KBM-7 (cell line): ENCODE results near the gene CPNE5.
A peak's percentile ranks its signal among the peaks of the same experiment; 100 is the strongest.

Experiments used
- DNase-seq: peaks from one replicate; pipeline ENCODE4 v3.0.0-alpha.2; 2015
- in situ Hi-C: fragments of 300-500 bp; cut with MboI; formaldehyde crosslinking; loops from 2 replicates; pipeline ENCODE4 v1.14.3; 2020; ENCODE audit warnings: low sequenced_read_pairs, low pct_unique_long_range_greater_than_20kb, mixed read lengths

The CPNE5 gene

DNA sequence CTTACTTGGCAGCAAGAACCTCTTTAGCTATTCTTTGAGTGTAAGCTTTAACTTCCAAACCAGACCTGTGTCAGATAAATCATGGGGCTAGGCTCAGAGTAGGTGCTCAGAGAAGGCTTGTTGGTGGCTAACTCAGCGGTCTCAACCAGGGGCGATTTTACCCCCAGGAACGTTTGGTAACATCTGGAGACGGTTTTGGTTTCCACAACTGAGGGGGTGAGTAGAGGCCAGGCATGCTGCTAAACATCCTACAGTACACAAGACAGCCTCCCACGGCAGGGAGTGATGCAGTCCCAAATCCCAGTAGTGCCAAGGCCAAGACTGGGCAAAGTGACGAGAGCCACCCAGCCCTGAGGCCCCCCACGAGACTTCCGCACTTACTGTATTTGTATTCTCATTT lies 82.5 kb downstream of the CPNE5 start:
- in situ Hi-C loops: loop anchor here (25.0 kb wide), 1 partner anchor 456 kb away; no protein-coding TSS in a partner anchor
- DNase-seq: no peak

- peak; percentile 43 for DNase-seq
- in situ Hi-C loops: loop anchor here (25.0 kb wide), 1 partner anchor 457 kb away; no protein-coding TSS in a partner anchor
These were observed 83.6 kb downstream of the CPNE5 start for GRCh38 chr6:36755435-36756348.

DNA sequence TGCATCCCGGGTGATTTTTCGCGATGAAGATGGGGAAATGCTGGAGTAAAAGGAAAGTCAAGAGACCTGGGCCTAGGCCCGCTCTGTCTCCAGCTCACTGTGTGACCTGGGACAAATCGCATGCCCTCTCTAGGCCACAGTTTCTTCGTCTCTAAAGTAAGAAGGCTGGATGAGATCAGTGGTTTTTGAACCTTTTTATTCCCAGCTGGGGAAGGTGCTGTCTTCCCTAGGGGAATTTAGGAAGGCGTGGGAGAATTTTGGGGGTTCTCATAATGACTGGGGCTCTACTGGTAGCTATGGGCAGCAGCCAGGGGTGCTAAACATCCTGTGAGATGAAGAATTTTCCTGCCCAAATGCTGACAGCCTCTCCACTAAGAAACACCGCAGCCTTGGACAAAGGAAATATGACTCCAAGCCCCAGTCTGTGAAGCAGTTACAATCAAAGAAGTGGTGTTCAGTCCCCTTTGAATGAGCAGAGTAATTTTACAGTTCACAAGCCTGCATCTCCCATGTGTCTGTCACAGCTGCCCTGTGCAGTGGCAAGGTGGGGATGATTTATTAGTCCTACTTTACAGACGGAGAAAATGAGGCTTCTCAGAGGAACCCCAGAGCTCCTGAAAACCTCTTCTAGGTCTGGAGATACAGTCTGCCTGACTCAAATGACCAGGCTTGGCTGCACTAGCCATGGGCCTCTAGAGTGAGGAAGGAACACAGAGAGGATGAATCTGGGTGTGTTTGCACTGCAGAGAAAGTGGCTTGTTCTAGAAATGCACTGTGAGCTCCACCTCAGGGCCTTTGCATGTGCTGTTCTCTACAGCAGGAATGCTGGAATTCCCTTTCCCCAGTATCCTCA lies 84.4 kb downstream of the CPNE5 start:
- no peak for DNase-seq
- in situ Hi-C loops: loop anchor here (25.0 kb wide), 1 partner anchor 457 kb away; no protein-coding TSS in a partner anchor

GRCh38 chr6:36753671-36754405 lies 85.4 kb downstream of the CPNE5 start:
- no peak for DNase-seq
- in situ Hi-C loops: loop anchor here (25.0 kb wide), 1 partner anchor 458 kb away; no protein-coding TSS in a partner anchor

DNA sequence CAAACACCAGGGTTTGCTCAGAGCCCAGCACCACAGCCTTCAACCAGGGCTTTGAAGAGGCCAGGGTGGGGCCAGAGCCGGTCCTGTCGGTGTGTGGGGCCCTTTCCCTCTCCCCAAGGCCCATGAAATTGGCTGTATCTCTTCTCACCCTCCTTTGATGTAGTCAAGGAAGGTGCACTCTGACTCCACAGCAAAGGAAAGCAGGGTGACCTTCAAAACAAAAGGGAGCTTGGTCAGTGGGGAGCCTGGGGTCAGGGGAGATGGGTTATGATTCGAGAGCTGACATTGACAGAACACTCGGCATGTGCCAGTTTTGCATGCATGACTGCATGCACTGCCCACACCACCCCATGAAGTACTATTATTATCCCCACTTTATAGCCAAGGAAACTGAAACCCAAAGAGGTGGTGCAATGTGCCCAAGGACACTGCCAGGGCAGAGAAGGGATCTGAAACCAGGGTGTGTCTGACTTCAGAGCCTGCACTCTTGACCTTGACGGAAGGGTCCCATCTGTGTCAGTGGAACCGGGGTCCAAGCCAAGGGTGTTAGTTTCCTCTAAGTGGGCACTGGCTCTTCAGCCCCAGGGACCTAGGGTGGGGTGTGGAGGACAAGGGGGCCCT lies 86.2 kb downstream of the CPNE5 start:
- no peak for DNase-seq
- in situ Hi-C loops: loop anchor here (25.0 kb wide), 1 partner anchor 459 kb away; no protein-coding TSS in a partner anchor

GRCh38 chr6:36752187-36752885 lies 86.9 kb downstream of the CPNE5 start:
- no peak for DNase-seq
- in situ Hi-C loops: loop anchor here (25.0 kb wide), 1 partner anchor 460 kb away; no protein-coding TSS in a partner anchor

GRCh38 chr6:36751833-36752186 lies 87.4 kb downstream of the CPNE5 start:
- in situ Hi-C loops: loop anchor here (25.0 kb wide), 1 partner anchor 460 kb away; no protein-coding TSS in a partner anchor
- no peak for DNase-seq

DNA sequence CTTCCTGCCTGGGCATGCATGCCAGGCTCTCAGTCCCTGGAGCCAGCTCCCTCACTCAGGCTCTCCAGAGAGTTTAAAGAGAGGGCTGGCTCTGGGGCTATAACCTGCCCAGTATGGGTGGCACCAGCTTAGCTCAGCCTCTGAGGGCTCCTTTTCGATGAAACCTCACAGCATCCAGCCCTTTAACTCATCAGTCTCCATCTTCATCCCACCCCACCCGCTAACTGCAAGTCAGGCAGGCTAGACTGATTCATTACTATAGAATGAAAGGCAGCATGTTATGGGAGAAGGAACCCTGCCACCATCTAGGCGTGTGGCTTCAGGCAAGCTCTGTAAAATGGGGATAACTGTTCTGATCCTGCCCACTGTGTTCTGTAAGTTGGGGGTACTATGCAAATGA lies 88.2 kb downstream of the CPNE5 start:
- in situ Hi-C loops: loop anchor here (25.0 kb wide), 1 partner anchor 461 kb away; no protein-coding TSS in a partner anchor
- DNase-seq: no peak

DNA sequence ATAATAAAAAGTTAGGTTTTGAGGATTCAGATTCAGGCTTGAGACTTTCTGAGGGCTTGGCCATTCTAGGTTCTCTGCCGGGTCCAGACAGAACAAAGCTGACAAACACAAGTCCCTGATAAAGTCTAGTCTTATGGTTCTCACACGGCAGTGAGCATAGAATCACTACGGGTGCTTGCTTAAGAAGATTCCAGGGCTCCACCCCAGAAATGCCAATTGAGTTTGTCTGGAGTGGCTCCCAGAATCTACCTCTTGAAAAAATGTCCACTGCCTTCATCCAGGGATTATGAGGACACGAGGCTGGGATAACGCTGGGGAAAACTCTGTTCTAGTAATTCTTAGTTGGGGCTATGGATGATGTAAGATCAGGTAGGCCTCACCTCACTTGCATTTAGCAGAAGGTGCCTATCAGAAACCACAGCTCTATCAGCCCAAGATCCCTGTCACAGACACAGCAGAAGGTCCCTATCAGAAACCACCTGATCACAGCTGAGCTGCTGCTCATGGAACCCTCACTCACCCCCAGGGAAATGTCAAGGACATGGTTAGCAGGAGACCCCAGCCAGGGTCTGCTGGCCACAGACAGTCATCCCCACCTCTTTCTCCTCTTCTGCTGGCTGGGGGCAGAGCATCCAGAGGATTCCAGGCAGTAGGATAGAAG lies 89.3 kb downstream of the CPNE5 start:
- no peak for DNase-seq
- in situ Hi-C loops: loop anchor here (25.0 kb wide), 1 partner anchor 462 kb away; no protein-coding TSS in a partner anchor

DNA sequence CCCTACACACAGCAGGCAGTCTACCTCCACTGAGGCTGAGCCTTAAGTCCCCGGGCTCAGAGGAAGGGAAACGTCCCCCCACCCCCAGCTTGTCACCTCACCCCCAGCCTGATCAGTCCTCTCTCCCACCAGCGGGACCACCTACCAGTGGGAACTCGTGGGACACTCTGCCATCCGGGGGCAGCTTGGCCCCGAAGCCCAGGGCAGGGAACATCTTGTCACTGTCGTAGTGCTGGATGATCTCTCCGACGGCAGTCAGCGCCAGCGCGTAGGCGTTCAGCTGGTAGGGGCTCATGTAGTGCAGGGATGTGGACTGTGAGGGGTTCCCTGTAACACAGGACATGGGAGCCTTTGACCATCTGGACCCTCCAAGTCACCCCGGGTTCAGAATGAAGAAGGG lies 93.0 kb downstream of the CPNE5 start:
- in situ Hi-C loops: no loop called here
- DNase-seq: no peak

DNA sequence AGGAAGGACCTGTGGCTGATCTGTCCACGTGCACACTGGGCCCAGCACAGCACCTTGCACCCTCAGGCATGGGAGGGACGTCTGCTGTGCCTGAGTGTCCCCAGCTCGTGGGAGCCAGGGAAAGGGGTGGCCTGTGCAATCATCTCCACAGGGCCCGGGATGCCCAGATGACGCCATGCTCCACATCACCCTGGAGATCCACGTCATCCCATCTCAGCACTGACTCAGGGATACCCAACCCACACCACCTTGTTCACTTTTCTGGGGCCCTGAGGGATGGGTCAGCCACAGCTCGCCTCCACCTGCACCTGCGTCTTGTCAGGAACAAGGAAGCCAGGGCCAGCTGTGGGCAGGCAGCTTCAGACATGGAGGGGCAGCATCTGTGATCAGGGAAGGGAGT lies 93.4 kb downstream of the CPNE5 start:
- DNase-seq: no peak
- in situ Hi-C loops: no loop called here

DNA sequence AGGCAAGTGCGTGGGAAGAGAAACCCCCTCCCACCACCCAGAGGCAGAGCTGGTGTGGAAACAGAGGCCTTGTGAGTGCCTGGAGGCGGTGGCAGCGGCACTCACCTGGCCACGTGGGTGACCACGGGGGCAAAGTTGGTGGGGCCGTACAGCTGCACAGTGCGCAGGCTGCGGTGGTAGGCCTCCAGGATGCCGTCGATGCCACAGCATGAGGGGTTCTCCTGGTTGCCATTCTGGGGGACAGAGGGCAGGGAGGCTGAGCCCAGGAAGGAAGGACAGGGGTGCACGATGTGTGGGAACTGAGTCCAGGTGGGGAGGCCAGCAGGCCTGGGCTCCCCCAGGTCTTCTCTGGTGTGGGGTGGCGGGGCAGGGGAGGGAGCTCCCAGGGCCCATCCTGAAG lies 94.0 kb downstream of the CPNE5 start:
- in situ Hi-C loops: no loop called here

GRCh38 chr6:36744304-36744673 lies 95.0 kb downstream of the CPNE5 start:
- no peak for DNase-seq
- in situ Hi-C loops: no loop called here

More for the DNA sequence above, 94.0 kb downstream of the CPNE5 start:
- DNase-seq: no peak

GRCh38 chr6:36743538-36744303 lies 95.5 kb downstream of the CPNE5 start:
- in situ Hi-C loops: no loop called here
- DNase-seq: no peak

- no peak for DNase-seq
- in situ Hi-C loops: no loop called here
These were observed 96.2 kb downstream of the CPNE5 start for GRCh38 chr6:36743032-36743431.

- no peak for DNase-seq
- in situ Hi-C loops: no loop called here
These were observed 97.1 kb downstream of the CPNE5 start for GRCh38 chr6:36742146-36742545.

DNA sequence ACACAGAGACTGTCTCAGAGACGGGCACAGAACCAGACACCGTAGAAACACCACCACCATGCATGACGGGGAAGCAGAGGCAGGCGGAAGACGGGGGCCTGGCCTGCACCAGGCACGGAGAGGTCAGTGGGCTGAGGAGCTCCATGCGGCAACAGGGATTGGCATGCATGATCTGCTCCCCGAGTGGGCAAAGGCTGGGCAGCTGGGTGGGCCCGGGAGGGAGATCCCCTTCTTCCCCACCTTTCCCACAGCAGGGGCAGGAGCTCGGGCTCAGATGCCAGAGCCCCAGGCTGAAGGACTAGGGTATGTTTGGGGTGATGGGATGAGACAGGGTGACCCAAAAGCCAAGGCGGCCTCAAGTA lies 98.4 kb downstream of the CPNE5 start:
- in situ Hi-C loops: no loop called here
- DNase-seq: no peak
